GM19240 (cell line): ENCODE measurements around the gene PIK3CD.
"Not testable (repeated sequence)": the region's sequence is repeated elsewhere in the genome, so short reads cannot be mapped to it uniquely, and the experiment has no call there.

Source experiments
- DNase-seq: peaks from one replicate; pipeline ENCODE4 v3.0.0; 2011; ENCODE audit warnings: low spot score; ENCODE audit not compliant: insufficient read length

PIK3CD gene

DNA sequence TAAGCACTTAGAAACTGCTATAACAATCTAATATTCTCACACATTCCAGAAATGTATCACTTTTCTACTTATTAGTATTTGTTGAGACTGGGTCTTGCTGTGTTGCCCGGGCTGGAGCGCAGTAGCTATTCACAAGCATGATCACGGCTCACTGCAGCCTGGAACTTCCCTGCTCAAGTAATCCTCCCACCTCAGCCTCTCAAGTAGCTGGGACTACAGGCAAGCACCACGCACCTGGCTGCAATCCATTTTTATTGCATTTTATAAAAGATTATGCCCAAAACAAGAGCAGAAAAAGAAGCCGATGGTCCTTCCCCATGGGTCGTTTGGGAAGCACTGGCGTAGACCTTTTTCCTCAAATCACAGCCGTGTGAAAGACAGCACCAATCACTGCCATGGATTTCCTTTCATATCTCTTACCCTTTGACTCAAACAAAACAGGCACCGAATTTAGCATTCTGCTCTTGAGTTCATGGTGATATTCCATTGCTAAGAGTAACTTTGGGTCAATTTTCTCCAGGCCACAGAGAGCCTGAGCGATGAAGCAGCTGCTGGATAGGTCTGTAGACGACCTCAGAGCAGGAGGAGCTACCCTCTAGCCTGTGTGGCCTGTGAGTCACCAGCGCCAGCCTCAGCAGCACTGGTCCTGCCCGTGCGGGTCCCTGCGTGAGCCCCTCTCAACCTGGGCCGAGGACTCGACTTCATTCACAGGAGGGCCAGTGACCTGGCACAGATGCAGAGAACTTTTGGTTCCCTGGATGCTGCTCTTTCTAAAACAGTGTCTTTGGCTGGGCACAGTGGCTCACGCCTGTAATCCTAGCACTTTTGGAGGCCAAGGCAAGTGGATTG is 80.8 kb downstream of the PIK3CD start:
- no peak for DNase-seq

DNA sequence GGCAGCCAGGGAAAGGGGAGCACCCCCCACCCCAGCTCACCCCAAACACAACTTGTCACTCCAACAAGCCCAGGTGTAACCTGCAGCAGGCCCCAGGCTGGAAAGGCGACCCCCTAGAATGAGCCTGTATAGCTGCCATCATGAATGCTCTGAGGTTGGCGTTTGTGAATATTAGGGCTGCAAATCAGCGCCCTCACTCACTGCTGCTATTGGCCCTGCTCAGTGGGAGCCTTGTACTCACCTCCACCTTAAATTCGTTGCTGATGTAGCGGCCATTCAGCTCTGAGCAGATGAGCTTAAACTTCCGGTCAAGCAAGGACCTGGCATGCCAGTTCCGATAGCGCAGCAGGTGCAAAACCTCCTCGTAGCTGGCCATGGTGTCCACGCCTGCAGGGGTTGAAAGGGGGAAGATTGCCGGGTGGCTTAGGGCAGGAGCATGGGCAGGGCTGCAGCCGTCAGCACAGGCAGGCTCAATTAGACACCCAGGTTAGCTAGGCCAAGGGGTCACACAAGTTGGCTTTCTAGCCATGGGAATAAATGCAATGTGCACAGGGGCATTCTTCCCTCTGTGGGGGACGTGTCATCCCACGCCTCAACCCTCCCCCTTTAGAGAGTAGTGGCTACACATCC is 81.7 kb downstream of the PIK3CD start:
- DNase-seq: no peak

DNA sequence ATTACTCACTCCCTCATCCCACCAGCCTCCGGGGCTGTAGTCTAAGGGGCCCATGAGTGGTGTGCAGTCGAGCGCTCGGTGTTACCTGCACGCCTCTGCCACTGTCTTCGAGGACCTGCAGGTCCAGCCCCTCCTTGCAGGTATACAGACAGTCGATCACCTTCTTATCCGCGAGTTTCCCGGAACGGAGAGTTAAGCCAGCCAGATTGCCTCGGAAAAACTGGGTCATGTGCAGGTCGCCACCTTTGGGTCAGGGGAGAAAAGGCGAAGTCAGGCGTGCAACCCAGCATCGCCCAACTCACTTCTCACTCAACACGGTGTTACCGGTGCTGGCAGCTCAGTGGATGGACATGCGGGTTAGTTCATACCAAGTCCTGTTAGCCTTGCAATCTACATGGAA is 84.3 kb downstream of the PIK3CD start:
- no peak for DNase-seq

DNA sequence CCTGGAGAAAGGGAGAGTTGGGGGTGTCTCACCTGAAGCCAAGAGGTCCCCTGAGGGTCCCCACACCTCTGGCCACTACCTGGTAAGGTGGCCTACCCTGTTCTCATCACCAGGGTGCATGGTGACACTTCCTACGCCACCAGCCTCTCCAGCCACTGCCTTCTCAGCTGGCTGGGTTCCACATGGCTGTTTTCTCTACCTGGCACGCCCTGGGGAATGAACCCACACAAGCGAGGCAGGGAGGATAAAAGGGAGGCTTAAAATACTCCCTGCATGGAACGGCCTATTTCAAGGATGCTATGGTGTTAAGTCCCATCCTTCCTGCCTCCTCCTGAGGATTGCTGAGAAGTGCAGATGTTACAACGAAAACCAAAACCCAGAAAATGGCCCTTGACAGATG is 84.7 kb downstream of the PIK3CD start:
- no peak for DNase-seq

DNA sequence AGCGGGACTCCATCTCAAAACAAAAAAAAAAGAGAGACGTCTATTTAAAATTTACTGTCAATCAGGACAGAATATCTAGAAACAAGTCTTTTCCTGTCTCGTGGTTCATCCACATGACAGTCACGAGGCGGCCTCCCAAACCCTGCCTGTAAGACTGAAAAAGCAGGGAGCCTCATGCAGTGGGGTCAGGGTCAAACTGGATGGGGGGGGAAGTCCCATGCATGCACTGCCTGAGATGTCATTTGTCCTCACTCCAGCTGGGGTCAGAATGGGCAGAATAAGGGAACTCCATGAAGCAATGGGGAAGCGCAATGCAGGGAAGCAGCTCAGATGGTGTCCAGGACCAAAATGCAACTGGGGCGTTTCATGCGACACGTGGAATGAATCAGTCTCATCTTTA is 85.5 kb downstream of the PIK3CD start:
- DNase-seq: no peak

DNA sequence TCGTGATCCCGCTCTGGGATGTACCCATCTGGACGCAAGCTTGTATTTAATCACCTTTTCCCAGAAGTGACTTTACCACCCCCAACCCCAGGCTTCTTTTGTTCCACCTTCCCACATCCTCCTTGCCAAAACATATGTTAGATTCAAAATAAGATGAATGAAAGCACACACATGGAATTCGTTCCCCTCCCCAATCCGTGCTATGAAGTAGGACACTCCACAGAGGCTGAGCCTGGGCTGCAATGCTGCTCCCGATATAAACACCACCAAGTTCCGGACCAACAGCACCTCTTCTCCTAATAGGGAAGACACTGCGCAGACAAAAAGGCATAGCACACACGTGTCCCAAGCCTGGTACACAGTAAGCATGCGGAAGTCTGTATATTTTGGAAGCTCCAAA is 86.1 kb downstream of the PIK3CD start:
- no peak for DNase-seq

DNA sequence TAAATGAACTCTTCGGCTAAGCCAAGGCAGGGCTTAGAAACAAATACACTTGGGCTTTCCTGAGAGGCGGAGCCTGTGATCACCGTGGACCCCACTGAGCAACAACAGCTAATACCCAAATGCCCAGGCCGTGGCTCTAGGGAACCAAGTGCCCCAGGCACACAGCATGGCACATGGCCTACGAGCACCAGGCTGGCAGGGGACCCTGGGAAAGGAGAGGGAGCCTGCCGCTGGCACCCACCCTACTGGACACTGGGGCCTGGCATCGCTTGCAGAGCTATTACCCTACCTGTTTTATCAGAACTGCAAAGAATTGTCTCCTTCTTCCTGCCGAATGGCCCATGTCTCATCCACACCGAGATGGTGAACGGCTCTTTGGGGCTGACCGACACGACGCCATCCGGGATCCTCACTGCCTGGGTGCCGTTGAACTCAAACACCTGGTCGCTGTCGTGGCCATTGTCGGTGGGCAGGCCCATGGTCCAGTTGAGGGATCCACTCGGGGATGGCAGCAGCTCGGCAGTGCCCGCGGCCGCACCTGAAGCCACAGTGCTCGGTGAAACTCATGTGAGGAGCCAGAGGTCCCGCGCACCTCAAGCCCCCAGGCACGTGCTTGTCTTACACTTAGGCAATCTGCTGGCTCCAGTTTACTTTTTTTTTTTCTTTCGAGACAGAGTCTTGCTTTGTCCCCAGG is 92.7 kb downstream of the PIK3CD start:
- no peak for DNase-seq

DNA sequence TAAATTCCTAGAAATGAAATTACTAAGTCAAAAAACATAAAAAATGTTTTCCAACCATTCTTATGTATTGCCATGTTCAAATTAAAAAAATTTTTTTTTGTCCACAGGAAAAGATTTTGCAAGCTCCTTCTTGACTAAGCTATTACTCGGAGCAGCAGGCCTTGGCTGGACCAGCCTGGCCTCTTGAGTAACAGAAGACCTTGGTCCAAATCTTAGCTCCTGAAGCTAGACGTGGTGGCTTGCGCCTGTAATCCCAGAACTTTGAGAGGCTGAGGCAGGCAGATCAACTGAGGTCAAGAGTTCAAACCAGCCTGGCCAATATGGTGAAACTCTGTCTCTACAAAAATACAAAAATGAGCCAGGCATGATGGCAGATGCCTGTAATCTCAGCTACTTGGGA is 94.7 kb downstream of the PIK3CD start:
- no peak for DNase-seq

DNA sequence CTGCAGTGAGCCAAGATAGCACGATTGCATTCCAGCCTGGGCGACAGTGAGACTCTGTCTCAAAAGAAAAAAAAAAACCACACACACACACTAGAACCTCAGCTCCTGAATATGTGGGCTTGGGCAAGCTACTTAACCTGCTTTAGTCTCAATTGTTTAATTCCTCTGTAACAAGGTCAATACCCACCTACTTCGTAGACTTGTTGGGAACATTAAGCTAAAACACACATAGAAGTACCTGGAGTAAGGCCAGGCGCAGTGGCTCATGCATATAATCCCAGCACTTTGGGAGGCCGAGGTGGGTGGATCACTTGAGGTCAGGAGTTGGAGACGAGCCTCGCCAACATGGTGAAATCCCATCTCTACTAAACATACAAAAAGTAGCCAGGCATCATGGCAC is 95.1 kb downstream of the PIK3CD start:
- DNase-seq: no peak

DNA sequence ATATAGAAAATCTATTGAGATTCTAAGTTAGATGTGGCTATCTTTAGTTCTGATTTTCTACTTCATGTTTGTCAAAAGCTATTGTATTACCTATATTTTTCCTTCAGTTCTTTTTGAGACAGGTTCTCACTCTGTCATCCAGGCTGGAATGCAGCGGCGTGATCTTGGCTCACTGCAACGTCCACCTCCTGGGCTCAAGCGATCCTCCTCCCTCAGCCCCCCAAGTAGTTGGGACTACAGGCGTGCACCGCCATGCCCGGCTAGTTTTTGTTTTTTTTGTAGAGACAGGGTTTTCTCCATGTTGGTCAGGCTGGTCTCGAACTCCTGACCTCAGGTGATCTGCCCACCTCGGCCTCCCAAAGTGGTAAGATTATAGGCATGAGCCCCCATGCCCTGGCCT is 96.9 kb downstream of the PIK3CD start:
- DNase-seq: not testable (repeated sequence)

DNA sequence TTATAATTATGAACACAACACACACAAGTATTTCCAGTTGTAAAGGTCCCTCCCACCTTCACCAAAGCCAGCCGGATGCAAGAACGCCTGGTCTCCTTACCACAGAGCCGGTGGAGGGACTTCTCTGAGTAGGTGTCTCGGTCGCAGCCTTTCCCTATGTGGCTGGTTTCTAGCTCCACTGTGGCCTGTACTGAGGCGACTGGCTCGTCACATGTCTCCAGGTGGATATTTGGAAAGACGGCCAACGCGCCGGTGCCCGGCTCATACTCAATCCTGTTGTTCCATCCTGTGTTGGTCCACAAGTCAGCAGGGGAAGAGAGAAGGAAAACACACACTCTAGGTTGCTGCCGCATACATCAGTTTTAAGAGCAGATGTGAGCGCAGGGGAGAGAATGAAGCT is 97.8 kb downstream of the PIK3CD start:
- DNase-seq: no peak

DNA sequence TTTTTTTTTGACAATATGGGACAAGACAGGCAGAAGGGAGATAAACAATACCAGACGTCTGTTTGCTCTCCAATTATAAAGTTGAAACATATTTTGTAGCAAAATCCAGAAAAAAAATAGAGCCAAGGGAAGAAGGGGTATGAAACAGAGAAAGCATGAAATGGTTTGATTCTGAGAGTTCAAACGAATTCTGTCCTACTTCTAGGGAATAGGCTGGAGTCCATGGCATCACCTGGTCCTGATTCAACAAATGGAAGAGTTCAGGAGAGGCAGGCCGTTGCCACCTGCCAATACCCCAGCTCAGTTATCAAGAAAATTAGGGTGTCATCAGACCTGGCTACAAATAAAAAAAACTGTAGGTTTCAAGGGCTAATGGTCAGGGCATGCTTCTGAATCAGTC is 100.4 kb downstream of the PIK3CD start:
- DNase-seq: no peak

DNA sequence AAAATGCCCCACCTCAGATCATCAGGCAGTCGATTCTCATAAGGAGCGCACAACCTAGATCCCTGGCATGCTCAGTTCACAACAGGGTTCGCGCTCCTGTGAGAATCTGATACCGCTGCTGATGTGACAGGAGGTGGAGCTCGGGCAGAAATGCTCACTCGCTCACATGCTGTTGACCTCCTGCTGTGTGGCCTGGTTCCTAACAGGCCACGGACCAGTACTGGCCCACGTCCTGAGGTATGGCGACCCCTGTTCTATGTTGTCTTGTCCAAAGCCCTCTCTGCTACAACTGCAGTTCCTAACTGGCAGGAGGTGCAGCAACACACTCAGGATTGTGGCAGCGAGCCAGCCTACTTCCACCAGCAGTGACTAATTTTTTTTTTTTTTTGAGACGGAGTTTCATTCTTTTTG is 101.6 kb downstream of the PIK3CD start:
- no peak for DNase-seq

DNA sequence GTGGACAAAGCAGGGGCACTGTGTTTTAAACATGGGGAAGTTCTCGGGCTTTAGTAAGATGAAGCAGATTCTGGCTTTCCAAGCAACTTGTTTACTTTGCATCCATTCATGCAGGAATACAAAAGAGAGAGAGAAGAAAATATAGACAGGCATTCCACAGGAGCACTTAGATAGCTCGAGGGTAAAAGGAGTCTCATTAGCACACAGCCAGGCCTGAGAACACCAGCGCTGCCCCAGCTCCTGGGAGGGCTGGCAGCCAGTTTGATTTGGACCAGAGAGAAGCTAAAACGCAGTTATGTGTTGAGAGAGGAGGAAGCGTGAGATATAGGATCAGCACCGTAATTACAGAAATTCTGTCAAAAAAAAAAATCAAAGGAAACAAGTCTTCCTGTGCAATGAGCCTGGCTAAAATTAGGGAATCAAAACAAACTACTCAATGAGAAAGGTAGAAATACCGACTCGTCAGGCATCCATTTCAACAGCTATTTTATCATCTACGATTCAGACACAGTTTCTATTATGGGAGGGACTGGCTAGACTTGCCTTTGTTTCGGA is 104.0 kb downstream of the PIK3CD start:
- DNase-seq: no peak

DNA sequence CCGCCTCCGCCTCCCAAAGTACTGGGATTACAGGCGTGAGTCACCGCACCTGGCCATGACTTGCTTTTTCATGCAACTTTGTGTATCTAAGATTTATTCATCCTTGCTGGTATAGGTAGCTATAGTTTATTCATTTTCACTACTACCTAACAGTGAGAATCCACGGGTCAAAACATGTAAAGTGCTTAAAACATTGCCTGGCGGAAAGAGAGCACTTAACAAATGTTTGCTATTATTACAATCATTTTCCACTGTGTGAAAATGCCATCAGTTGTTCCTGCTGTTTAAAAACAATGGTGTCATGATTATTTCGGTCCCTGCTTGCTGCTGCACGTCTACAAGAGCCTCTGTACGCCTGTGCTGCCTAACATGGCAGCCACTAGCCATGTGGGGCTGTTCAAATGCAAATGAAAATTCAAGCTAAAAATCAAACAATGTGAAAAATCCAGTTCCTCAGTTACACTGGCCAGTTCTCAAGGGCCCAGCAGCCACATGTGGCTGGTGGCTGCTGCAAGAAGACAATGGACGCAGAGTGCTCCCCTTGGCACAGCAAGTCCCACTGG is 107.1 kb downstream of the PIK3CD start:
- no peak for DNase-seq

DNA sequence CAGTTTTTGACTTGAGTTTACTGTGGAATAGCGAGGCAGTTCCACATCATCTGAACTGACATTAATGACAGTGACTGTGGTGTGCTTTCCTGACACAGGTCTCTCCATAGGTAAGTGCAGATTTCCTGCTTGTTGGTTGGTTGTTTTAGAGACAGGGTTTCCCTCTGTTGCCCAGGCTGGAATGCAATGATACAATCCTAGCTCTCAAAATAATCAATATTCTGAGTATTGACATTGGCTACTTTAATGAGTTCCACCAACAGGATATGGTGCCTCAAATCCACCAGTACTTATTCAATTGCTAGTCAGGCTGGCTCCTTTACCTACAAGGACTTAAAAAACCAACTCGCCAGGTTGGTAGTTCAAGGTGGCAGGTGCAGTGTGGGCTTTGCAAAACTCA is 108.4 kb downstream of the PIK3CD start:
- no peak for DNase-seq

DNA sequence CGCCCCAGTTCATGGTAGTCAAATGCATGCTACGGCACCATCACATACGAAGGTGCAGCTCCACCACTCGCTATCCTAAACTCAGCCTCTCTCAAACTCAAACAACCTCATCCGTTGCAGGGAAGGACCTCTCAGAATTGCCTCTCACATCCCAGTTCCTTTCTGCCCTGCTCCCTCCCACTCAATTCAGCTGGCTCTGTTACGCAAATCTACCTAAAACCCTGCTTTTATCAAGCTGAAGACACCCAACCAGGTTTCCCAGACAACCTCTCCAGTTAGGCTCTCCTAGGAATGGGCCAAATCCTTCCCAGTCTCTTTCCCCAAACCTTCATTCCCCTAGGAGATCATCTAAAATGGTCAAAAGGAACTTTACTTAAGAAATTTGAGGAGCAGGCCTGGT is 109.3 kb downstream of the PIK3CD start:
- no peak for DNase-seq

DNA sequence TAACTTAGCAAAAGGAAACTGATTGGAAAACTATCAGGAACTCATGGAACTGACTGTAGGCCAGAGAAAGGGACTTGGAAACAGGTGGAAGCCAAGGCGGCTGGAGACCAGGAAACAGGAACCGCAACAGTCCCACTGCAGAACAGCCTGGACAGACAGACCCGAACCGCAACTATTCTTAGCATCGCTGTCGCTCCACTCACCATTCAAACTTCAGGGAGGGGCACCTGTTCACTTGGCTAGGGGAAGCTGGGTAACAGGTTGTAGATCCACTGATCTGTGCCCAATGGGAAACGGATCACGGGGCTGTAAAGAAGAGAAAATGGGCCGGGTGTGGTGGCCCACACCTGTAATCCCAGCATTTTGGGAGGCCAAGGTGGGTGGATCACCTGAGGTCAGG is 110.3 kb downstream of the PIK3CD start:
- DNase-seq: no peak

DNA sequence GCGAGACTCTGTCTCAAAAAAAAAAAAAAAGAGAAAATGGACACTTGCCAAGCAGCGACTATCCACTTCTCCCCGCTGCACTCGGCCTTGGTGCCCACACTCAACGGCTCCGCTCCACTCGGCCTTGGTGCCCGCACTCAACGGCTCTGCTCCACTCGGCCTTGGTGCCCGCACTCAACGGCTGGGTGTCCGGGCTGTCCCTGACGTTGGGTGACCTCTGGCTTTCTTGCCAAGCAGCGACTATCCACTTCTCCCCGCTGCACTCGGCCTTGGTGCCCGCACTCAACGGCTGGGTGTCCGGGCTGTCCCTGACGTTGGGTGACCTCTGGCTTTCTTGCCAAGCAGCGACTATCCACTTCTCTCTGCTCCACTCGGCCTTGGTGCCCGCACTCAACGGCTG is 110.9 kb downstream of the PIK3CD start:
- not testable (repeated sequence) for DNase-seq

DNA sequence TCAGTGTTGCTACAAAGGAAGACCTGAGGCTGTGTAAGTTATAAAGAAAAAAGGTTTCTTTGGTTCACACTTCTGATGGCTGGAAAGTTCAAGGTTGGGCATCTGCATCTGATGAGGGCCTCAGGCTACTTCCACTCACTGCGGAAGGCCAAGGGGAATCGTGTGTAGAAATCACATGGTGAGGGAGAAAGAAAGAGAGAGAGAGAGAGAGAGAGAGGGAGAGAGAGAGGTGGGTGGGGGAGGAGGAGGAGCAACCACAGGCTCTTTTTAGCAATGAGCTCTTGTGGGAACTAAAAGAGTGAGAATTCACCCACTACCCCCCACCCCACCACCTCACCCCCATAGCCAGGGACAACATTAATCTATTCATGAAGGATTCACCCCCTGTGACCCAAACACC is 112.4 kb downstream of the PIK3CD start:
- no peak for DNase-seq

DNA sequence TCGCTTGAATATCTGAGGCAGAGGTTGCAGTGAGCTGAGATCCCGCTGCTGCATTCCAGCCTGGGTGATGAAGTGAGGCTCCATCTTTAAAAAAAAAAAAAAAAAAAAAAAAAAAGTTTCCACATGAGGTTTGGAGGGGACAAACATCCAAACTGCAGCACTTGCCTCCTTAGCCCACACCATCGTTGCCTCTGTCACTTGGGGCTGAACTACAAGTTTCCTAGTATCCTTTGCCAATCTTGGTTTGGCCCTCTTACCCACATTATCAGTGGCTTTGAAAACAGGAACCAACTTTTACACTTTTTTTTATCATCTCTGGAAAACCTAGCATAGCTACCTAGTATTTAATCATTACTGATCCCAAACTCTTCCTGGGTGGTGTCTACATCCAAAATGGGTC is 113.0 kb downstream of the PIK3CD start:
- DNase-seq: no peak
